ENCODE results near the gene ARRB1.

The ARRB1 gene

GRCh38 chr11:75272391-75272790 lies 79.1 kb downstream of the ARRB1 start:
- no peak for DNase-seq

GRCh38 chr11:75271730-75272129 lies 79.7 kb downstream of the ARRB1 start:
- no peak for DNase-seq

GRCh38 chr11:75270896-75271418 lies 80.5 kb downstream of the ARRB1 start:
- no peak for DNase-seq

GRCh38 chr11:75269896-75270295 lies 81.6 kb downstream of the ARRB1 start:
- DNase-seq = no peak

- DNase-seq = no peak
Measured at GRCh38 chr11:75269367-75269660, 82.1 kb downstream of the ARRB1 start.

- no peak for DNase-seq
Measured at GRCh38 chr11:75268626-75269366, 82.7 kb downstream of the ARRB1 start.

- no peak for DNase-seq
Measured at GRCh38 chr11:75267171-75267970, 84.1 kb downstream of the ARRB1 start.

GRCh38 chr11:75265851-75266531 lies 85.5 kb downstream of the ARRB1 start:
- DNase-seq = no peak

GRCh38 chr11:75264971-75265370 lies 86.5 kb downstream of the ARRB1 start:
- DNase-seq = no peak

- DNase-seq = no peak
Measured at GRCh38 chr11:75264356-75264755, 87.1 kb downstream of the ARRB1 start.

- no peak for DNase-seq
Measured at GRCh38 chr11:75263944-75264349, 87.5 kb downstream of the ARRB1 start.

GRCh38 chr11:75262961-75263852 lies 88.3 kb downstream of the ARRB1 start:
- no peak for DNase-seq

GRCh38 chr11:75262436-75262835 lies 89.0 kb downstream of the ARRB1 start:
- DNase-seq = no peak

- no peak for DNase-seq
Measured at GRCh38 chr11:75261902-75262361, 89.5 kb downstream of the ARRB1 start.

GRCh38 chr11:75260396-75261170 lies 90.9 kb downstream of the ARRB1 start:
- DNase-seq = no peak

GRCh38 chr11:75254326-75254725 lies 97.1 kb downstream of the ARRB1 start:
- DNase-seq = no peak

- no peak for DNase-seq
Measured at GRCh38 chr11:75249704-75250103, 101.8 kb downstream of the ARRB1 start.

GRCh38 chr11:75248924-75249256 lies 102.6 kb downstream of the ARRB1 start:
- DNase-seq = no peak

GRCh38 chr11:75246671-75247350 lies 104.7 kb downstream of the ARRB1 start:
- no peak for DNase-seq

- DNase-seq = no peak
Measured at GRCh38 chr11:75246006-75246670, 105.3 kb downstream of the ARRB1 start.

Data from activated CD4-positive, alpha-beta T cell treated with anti-CD3 and anti-CD28 coated beads for 1 hour (primary cell).